ENCODE data around the gene PLXNA3.

GRCh38 chrX:154478728-154479622, 20.9 kb downstream of the PLXNA3 start, which contains the start of gene LAGE3:
- no peak for TF ChIP-seq CTCF (IDR thresholded peaks at IDR 0.05)
- no peak for TF ChIP-seq EZH2phosphoT487 (IDR thresholded peaks at IDR 0.05)
- TF ChIP-seq EZH2 (IDR thresholded peaks at IDR 0.05) = no peak

Data from neural progenitor cell (in vitro differentiated cells).